HG02798 (cell line): Measurements from ENCODE around the gene NRL.

Source experiments
- ATAC-seq: cut with Tn5 transposase; IDR thresholded peaks from one replicate; pipeline ENCODE4 v1.9.1; 2021; ENCODE audit warnings: mild to moderate bottlenecking; ENCODE audit not compliant: unreplicated experiment, poor library complexity

NRL gene

GRCh38 chr14:24114532-24115421 lies at the start of gene NRL, which contains the start of gene DCAF11:
Gene NRL (minus strand): TSS chr14:24114949. CDS start chr14:24082848, 32,101 bp downstream.
Gene DCAF11 (plus strand): TSS chr14:24114777. CDS start chr14:24115595, 818 bp downstream.
- ATAC-seq: peak; percentile 84

GRCh38 chr14:24162093-24162492 lies 47.3 kb upstream of the NRL start:
- no peak for ATAC-seq

- peak; percentile 87 for ATAC-seq
These were observed 46.4 kb upstream of the NRL start, which contains the start of gene IRF9 for GRCh38 chr14:24160850-24161804. Gene IRF9 (plus strand): TSS chr14:24161265. CDS start chr14:24162145, 880 bp downstream.

GRCh38 chr14:24160499-24160849 lies 45.7 kb upstream of the NRL start:
- ATAC-seq: no peak

- no peak for ATAC-seq
These were observed 45.2 kb upstream of the NRL start for GRCh38 chr14:24159777-24160498.

GRCh38 chr14:24157331-24157730 lies 42.6 kb upstream of the NRL start:
- ATAC-seq: no peak

- ATAC-seq: no peak
These were observed 42.1 kb upstream of the NRL start for GRCh38 chr14:24156840-24157239.

- no peak for ATAC-seq
These were observed 40.4 kb upstream of the NRL start for GRCh38 chr14:24155100-24155499.

GRCh38 chr14:24151404-24152080 lies 36.8 kb upstream of the NRL start:
- no peak for ATAC-seq

- no peak for ATAC-seq
These were observed 36.2 kb upstream of the NRL start for GRCh38 chr14:24150993-24151392.

GRCh38 chr14:24150567-24150966 lies 35.8 kb upstream of the NRL start:
- no peak for ATAC-seq

- ATAC-seq: no peak
These were observed 35.3 kb upstream of the NRL start for GRCh38 chr14:24150061-24150460.

GRCh38 chr14:24149302-24149969 lies 34.7 kb upstream of the NRL start:
- no peak for ATAC-seq

GRCh38 chr14:24147761-24148428 lies 33.1 kb upstream of the NRL start:
- no peak for ATAC-seq

GRCh38 chr14:24146978-24147760 lies 32.4 kb upstream of the NRL start, which contains the start of gene RNF31:
Gene RNF31 (plus strand): TSS chr14:24147498. CDS start chr14:24147699, 201 bp downstream.
- peak; percentile 87 for ATAC-seq

- peak; percentile 67 for ATAC-seq
These were observed 31.8 kb upstream of the NRL start, which contains the start of gene PSME2 for GRCh38 chr14:24146453-24146977. Gene PSME2 (minus strand): TSS chr14:24146610. CDS start chr14:24146581, 29 bp downstream.

GRCh38 chr14:24145690-24146452 lies 31.1 kb upstream of the NRL start:
- no peak for ATAC-seq
